GM18519 (cell line): ENCODE results near the gene GALNT2.

ENCODE experiments used
- ATAC-seq: cut with Tn5 transposase; IDR thresholded peaks from one replicate; pipeline ENCODE4 v1.9.1; 2021; ENCODE audit warnings: mild to moderate bottlenecking, moderate library complexity; ENCODE audit not compliant: unreplicated experiment, low FRiP score

Gene GALNT2

DNA sequence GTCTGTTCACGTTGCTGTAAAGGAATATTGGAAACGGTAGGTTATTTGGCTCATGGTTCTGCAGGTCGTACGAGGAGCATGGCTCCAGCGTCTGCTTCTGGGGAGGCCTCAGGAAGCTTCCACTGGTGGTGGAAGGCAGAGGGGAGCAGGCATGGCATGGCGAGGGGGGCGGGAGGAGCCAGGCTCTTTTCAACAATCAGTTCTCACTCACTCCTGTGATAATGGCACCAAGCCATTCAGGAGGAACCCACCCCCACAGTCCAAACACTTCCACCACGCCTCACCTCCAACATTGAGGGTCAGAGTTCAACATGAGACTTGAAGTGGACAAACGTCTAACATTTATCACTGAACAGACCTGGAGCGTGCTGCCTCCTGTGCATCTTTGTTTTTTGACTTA is 217.9 kb downstream of the GALNT2 start:
- no peak for ATAC-seq

DNA sequence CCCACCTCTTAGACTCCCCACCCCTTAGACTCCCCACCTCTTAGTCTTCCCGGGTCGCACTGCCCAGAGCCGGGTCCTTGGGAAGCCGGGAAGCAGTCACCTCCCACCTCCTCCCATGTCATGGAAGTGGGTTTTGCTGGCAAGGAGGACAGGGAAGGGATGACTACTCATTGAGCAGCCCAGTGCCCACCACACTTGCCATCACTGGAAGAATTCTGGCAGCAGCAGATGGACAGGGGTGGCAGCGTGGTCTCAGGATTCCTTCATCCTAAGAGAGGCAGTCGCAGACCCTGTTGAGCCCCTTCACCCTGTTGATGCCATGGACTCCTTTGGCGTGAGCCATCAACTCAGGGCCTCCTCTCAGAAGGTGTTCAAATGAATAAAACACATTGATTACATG is 218.3 kb downstream of the GALNT2 start:
- ATAC-seq = no peak

- ATAC-seq = no peak
Measured at GRCh38 chr1:230286166-230286889, 219.3 kb downstream of the GALNT2 start.

DNA sequence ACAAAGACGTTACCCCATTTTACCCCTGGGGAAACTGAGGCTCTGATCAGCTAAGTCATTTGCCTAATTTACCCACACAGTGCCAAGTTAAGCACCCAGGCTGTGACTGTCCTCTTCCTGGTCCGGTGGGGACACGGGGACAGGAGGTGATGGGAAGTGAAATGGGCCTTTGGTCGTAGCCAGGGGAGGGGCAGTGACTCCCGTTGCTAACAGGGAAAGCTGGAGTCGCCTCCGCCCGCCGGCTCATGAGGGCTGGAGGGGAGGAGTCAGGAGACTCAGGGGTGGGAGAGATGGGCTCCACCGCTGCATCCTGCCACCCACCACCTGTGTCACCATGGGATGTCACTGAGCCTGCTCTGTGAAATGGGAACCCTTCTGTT is 219.8 kb downstream of the GALNT2 start:
- no peak for ATAC-seq

- ATAC-seq = no peak
Measured at GRCh38 chr1:230287674-230288315, 220.8 kb downstream of the GALNT2 start.

DNA sequence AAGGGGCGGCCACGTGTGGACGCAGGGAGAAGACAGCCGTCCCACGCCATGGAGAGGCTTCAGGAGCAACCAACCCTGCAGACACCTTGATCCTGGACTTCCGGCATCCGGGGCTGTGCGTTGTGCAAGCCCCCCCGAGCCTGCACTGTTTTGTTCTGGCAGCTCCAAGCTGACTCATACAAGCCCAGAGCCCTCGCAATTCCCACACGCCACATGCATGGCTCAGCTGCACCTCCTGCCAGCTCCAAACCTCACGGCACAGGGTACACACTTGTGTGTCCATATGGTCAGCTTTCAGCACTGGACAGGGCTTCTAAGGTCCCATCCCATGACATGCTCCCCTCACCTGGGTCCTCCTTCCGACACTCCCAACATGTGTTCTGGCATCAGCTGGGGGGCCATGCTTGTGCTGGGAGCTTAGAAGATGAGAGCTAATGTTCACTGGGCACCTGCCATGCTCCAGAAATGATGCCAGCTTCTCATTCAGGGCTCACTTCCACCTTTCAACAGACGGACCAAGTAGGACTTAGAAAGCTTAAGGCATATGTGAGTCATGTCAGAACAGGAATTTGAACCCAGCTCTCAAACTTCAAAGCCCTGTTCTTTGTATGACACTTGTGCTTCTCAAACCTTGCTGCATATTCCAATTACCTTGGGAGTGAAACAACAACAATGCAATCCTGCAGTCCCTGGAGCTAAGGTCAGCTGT is 221.8 kb downstream of the GALNT2 start:
- no peak for ATAC-seq

- ATAC-seq = no peak
Measured at GRCh38 chr1:230289350-230289644, 222.3 kb downstream of the GALNT2 start.

DNA sequence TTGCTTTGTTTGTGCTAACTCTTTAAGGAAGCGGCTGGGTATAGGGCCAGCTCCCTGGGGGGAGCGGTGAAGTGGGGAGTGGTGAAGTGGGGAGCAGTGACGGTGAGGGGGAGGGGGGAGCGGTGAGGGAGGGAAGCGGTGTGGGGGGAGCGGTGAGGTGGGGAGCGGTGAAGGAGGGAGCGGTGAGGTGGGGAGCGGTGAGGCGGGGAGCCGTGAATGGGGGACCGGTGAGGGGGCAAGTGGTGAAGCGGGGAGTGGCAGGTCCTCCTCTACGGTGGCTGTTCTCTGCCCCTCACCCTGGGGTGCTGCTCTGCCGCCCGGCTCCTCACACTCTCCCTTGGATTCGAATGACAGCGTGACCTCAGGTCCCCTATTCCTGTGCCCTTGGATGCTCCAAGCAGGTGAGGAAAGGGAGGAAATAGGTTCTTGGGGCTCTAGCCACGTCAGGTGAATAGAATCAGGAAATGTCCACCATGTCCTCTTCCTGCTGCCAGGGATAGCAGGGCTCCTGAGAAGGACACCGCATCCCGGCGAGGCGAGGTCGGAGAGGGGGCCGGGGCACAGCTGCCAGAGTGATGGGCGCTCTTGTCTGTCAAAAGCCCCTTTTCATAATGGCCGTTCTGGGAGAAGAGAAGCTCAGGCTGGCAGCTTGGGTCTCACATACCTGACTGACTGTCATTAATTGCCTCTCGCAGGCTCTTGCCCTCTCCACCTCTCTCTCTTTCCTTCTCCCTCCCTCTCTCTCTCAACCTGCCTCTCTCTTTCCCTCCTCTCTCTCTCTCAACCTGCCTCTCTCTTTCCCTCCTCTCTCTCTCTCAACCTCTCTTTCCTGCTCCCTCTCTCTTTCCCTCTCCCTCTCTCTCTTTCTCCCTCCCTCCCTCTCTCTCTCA is 224.9 kb downstream of the GALNT2 start:
- no peak for ATAC-seq

GRCh38 chr1:230292689-230293389 is 225.8 kb downstream of the GALNT2 start:
- no peak for ATAC-seq

- ATAC-seq = no peak
Measured at GRCh38 chr1:230293390-230293700, 226.3 kb downstream of the GALNT2 start.

DNA sequence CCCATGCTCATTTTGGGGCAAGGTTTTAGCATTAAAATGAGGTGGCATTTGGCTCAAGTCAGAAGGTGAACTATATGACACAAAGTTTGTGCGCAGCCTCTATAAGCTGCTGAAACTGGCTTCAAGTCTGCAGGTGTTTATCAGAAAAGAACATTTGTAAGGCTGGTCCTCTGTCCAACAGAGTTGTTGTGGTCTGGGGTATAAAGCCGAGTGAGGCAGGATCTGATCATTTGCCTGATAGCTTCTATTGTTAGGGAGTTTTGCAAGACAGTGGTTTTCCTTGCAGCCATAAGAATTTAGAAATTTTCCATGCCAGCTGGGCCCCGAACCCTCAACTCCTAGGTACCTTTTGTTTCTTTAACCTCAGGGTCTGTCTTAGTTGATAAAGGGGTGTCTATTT is 228.3 kb downstream of the GALNT2 start:
- no peak for ATAC-seq

DNA sequence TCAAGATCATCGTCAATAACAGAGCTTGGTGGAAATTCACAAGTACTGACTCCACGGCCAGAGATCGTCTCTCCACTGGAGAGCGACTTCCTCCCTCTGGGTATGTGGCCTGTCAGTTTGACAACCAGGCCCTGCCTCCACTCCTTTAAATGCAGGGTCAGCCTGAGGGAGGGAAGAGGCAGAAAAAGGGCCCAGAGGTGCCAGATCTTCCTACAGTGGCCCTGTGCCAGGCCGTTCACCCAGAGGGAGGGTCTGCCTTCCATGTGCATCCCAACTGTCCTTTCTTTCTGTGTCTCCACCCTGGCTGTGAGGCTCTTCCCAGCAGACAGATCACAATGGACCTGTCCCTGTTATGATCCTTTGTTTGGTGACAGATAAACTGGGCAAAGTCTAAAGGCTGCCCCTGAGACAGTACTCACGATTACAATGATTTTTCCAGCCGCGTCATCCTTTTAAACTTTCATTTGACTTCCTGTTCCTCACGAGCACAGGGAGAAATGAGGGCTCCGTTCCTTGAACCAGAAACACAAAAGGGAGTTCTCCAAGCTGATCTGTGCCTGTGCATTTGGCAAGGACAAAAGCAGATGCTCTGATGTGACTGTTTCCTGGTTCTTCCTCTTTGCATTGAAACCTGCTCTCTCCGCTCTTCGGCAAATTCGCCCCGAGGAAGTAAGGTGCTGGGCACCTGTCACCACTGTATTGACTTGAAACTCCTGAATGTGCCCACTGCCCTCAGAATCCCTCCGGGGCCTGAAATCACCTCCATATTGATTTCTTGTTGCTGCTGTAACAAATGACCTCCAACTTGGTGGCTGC is 232.4 kb downstream of the GALNT2 start:
- ATAC-seq = no peak

DNA sequence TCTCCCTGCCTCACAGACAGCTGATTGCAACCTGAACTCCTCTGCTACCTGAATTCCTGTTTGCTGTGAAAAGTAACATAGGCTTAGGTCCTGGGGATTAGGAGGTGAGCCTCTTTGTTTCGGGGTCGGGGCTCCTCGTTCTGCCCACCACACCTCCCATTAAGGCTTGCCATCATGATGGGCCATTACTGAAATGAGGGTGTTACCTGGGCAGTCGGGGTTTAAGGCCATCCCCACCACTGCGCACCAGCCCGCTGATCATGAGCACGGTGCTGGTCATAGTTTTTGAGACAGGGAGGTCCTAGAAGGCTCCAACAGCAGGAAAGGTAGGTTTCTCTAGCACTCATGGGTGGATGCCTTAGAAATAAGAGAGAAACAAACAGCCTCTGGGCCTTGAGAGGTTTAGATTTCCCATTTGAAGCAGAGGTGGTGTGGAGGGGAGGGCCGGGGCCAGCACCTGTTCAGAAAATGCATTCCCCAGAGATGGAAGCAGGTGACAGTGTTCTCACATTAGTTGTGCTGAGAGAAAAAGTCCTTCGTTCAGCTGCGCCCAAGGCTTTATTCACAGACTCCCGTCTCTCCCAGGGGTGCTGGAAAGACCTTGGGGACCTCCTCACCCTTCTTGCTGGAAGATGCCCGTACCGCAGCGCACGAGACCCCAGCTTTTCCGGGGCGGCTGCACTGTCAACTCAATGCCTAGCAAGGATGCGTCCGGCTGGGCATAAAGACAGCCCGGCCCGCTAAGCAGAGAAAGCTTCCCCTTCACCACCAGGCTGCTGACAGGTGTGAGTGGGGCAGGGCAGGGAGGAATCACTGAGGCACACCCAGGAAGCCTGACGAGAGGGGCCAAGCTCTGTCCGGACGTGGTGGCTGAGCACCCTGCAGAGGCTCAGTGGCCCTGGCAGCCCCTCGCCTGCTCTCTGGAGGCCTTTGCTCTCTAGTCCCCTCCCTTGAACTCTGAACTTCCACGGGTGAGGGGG is 233.6 kb downstream of the GALNT2 start:
- ATAC-seq = no peak

DNA sequence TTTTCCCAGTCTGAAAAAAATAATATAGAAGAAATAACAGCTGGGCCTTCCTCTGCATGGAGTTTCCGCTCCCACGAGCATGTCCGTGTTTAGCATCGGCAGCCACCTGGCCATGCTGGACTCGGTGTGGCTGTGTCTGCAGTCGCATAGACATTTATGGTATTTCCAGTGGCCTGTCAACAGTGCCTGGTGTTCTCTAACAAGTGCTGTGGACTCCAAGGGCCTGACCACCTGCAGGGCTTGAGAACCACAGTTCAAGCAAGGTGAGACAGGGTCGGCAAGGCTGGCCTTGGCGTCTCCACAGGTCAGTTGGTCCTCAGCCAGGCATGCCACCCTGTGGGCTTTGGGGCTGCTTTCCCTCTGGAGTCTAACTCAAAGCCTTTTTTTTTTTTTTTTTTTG is 234.3 kb downstream of the GALNT2 start:
- no peak for ATAC-seq

DNA sequence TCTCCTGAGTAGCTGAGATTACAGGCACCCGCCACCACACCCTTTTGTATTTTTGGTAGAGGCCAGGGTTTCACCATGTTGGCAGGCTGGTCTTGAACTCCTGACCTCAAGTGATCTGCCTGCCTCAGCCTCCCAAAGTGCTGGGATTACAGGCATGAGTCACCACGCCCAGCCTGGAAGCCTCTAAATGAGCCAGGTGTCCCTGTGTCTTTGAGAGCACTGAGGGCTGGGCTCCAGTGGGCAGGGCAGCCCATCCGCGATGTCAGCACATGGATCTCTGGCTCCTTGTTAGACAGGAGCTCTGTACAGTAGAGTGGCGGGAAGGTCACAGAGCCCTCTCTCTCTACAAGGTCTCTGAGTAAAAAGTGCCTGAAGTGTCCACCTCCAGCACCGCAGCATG is 234.8 kb downstream of the GALNT2 start:
- no peak for ATAC-seq

DNA sequence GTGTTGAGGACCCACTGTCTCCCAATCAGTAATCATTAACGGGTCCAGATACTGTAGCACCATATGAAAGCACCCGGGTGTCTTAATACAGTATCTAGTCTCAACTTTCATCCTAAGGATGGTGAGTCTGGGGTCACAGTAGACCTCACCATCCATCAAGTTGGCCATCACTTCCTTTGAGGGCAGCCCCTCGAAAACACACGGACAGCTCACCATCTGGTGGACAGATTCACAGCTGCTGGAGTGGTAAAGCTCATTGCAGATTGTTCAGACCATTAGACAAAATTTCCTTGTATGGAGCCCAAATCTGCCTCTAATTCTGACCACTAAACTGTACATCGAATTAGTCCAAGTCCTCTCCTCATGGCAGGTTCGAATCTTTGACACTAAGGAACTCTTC is 236.0 kb downstream of the GALNT2 start:
- ATAC-seq = no peak

DNA sequence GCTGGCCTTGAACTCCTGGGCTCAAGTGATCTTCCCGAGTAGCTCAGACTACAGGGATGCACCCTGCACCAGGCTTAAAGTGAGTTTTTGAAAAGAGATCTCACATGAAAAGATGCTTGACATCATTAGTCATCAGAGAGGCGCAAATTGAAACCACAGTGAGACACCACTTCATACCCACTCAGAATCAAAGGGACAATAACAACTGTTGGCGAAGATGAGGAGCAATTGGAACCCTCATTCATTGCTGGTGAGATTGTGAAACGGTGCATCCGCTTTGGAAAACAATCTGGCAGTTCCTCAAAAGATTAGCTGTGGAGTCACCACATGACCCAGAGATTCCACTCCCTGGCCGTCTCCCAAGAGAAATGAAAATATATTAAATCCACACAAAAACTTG is 236.8 kb downstream of the GALNT2 start:
- ATAC-seq = no peak

GRCh38 chr1:230306169-230306568 is 239.1 kb downstream of the GALNT2 start:
- ATAC-seq = peak; percentile 61

- no peak for ATAC-seq
Measured at GRCh38 chr1:230307213-230307612, 240.2 kb downstream of the GALNT2 start.
